Suprapubic skin (tissue), 3 donors: ENCODE measurements around the gene ATN1.

Source experiments
- CTCF ChIP-seq, 2 donors: fragments of 200-600 bp in 1 of 2; fragments of 450-650 bp in 1 of 2; sonication (generic) in 1 of 2; IDR thresholded peaks; one replicate each; pipeline ENCODE4 v1.5.1; 2016 to 2019; ENCODE audit warnings: antibody characterized with exemption in 2 of 2, mild to moderate bottlenecking in 1 of 2, moderate library complexity in 1 of 2
- EP300 ChIP-seq: sonication (generic); formaldehyde crosslinking; IDR thresholded peaks from one replicate; pipeline ENCODE4 v1.6.1; 2017; ENCODE audit warnings: antibody characterized with exemption
- POLR2A ChIP-seq, 2 donors: fragments of 450-650 bp; IDR thresholded peaks; one replicate each; pipeline ENCODE4 v1.6.1; 2017; ENCODE audit warnings: antibody characterized with exemption in 2 of 2, mild to moderate bottlenecking in 2 of 2, moderate library complexity in 2 of 2

- TF ChIP-seq CTCF (IDR thresholded peaks at IDR 0.05) (no peak), POLR2A (IDR thresholded peaks at IDR 0.05) (no peak), EP300 (no peak)
Measured at GRCh38 chr12:6923851-6924250, 3.9 kb upstream of the ATN1 start.
